Activated CD4-positive, alpha-beta T cell treated with anti-CD3 and anti-CD28 coated beads for 36 hours (primary cell): ENCODE results near the gene NUP43. TPM values are rescaled to one million over a fixed set of nuclear protein-coding genes. Genes with fewer than 3 reads are reported as not detected.

Source experiments
- ATAC-seq: fragments of 200-7000 bp; cut with Tn5 transposase; one replicate; pipeline ENCODE4 v1.10.0; 2021; ENCODE audit warnings: mild to moderate bottlenecking, moderate library complexity
- CTCF ChIA-PET: fragments of 350-600 bp; sonication (Branson Sonifier 250); formaldehyde crosslinking; loops from one replicate; lab custom pipeline; 2021; ENCODE audit warnings: antibody characterized with exemption; lab: Charles Lee
- POLR2A ChIA-PET: fragments of 350-600 bp; sonication (Branson Sonifier 250); formaldehyde crosslinking; loops from one replicate; lab custom pipeline; 2021; ENCODE audit warnings: antibody characterized with exemption, inconsistent platforms; lab: Charles Lee
- DNase-seq: peaks from one replicate; pipeline ENCODE4 v3.0.0-alpha.2; 2020
- H3K27ac Mint-ChIP-seq: one replicate; pipeline ENCODE4 v1.8.0; 2021; ENCODE audit warnings: mixed read lengths
- H3K27me3 Mint-ChIP-seq: one replicate; pipeline ENCODE4 v1.8.0; 2021; ENCODE audit warnings: mixed read lengths
- H3K36me3 Mint-ChIP-seq: one replicate; pipeline ENCODE4 v1.8.0; 2021; ENCODE audit warnings: low read depth, mixed read lengths
- H3K4me1 Mint-ChIP-seq: one replicate; pipeline ENCODE4 v1.8.0; 2021; ENCODE audit warnings: mixed read lengths
- H3K4me3 Mint-ChIP-seq: one replicate; pipeline ENCODE4 v1.8.0; 2021; ENCODE audit warnings: mild to moderate bottlenecking, moderate library complexity, mixed read lengths
- H3K9me3 Mint-ChIP-seq: one replicate; pipeline ENCODE4 v1.8.0; 2021; ENCODE audit warnings: low read depth, mixed read lengths
- intact Hi-C, 2 experiments: fragments of 100-400 bp; cut with DNase I in 1 of 2; cut with micrococcal nuclease in 1 of 2; formaldehyde crosslinking; loops; one replicate each; pipeline versions ENCODE4 v1.14.2 to v1.15.1; 2022 to 2024; cut with DNase I, micrococcal nuclease
- total RNA-seq, 2 experiments: library from RNA; stranded (reverse); gene quantifications; one replicate each; pipeline ENCODE4 v1.2.3, GENCODE V29; 2021

The NUP43 gene
- total RNA-seq, 2 experiments from 2014 or later: 80.5 to 89.4 TPM

- ChIA-PET POLR2A (interaction anchor here (0.6 to 0.7 kb wide), 2 partner anchors 155 to 205 kb away, joined by 3 to 5 read pairs; no protein-coding TSS in a partner anchor), CTCF (interaction anchor here (0.9 to 2.8 kb wide), 3 partner anchors 18 to 142 kb away, joined by 3 to 10 read pairs (median 7); partner anchors contain the start of gene NUP43)
- no peak overlapping the region for H3K27ac Mint-ChIP-seq
- ATAC-seq (no peak), DNase-seq (no peak)
- peaks cover 15% of the 10 kb centered on the region for H3K4me1 Mint-ChIP-seq
- H3K9me3 Mint-ChIP-seq: no peaks in the 10 kb centered on the region
- no peak overlapping the region for H3K4me3 Mint-ChIP-seq
- H3K36me3 Mint-ChIP-seq: peaks cover 22% of the 10 kb centered on the region
- intact Hi-C loops: loop anchor here in 1 of 2 experiments (10.0 kb wide), 1 partner anchor 142 kb away; the partner anchor contains the start of gene LRP11
- H3K27me3 Mint-ChIP-seq: no peaks in the 10 kb centered on the region
Measured at GRCh38 chr6:149723262-149723661, 23.1 kb downstream of the NUP43 start.

GRCh38 chr6:149719531-149719930, 26.8 kb downstream of the NUP43 start:
- Mint-ChIP-seq H3K27me3 (no peaks in the 10 kb centered on the region), H3K27ac (no peak overlapping the region), H3K36me3 (peaks cover 17% of the 10 kb centered on the region), H3K9me3 (no peaks in the 10 kb centered on the region), H3K4me1 (peaks cover 24% of the 10 kb centered on the region), H3K4me3 (no peak overlapping the region)
- POLR2A ChIA-PET: no interaction called here
- CTCF ChIA-PET: no interaction called here
- DNase-seq: no peak
- no peak for ATAC-seq
- intact Hi-C loops: loop anchor here (2.0 to 5.0 kb wide), 3 partner anchors 145 to 203 kb away; partner anchors contain the start of genes GINM1 (in 1 of the 2), LRP11 (in 1 of the 2) and RAET1G (in 1 of the 2)

GRCh38 chr6:149717588-149718458, 28.5 kb downstream of the NUP43 start, which contains the start of gene LATS1:
TSS of gene LATS1 (minus strand) at chr6:149718101. CDS start at chr6:149702126, 15,975 bp downstream.
- Mint-ChIP-seq H3K27me3 (no peaks in the 10 kb centered on the region), H3K4me3 (peak within 1 kb of the TSS; percentile 88), H3K4me1 (peaks cover 25% of the 10 kb centered on the region), H3K27ac (peak within 1 kb of the TSS; percentile 98), H3K9me3 (no peaks in the 10 kb centered on the region), H3K36me3 (peaks cover 15% of the 10 kb centered on the region)
- peak; percentile 97 for DNase-seq
- POLR2A ChIA-PET: interaction anchor here (0.6 to 1.8 kb wide), 5 partner anchors 28 to 173 kb away, joined by 3 to 7 read pairs (median 4); partner anchors contain the start of genes NUP43, PCMT1 and PPIL4
- CTCF ChIA-PET: interaction anchor here (0.5 to 3.5 kb wide), 4 partner anchors 29 to 1116 kb away, joined by 3 to 12 read pairs (median 3); partner anchors contain the start of gene NUP43
- ATAC-seq: peak; percentile 93
- intact Hi-C loops: loop anchor here (1.0 to 5.0 kb wide), 9 partner anchors 28 to 204 kb away; partner anchors contain the start of genes GINM1 (in 2 of the 2), KATNA1 (in 2 of the 2), NUP43 (in 2 of the 2) and PPIL4 (in 2 of the 2)

GRCh38 chr6:149717255-149717587, 29.1 kb downstream of the NUP43 start:
- CTCF ChIA-PET: interaction anchor here (0.8 to 3.5 kb wide), 3 partner anchors 29 to 34 kb away, joined by 3 to 12 read pairs (median 5); partner anchors contain the start of genes NUP43 and PCMT1
- no peak for ATAC-seq
- Mint-ChIP-seq H3K27ac (peak overlapping the region; percentile 89), H3K27me3 (no peaks in the 10 kb centered on the region), H3K4me3 (peak overlapping the region; percentile 88), H3K4me1 (peaks cover 25% of the 10 kb centered on the region), H3K36me3 (peaks cover 15% of the 10 kb centered on the region), H3K9me3 (no peaks in the 10 kb centered on the region)
- POLR2A ChIA-PET: interaction anchor here (1.7 to 1.8 kb wide), 2 partner anchors 32 to 172 kb away, joined by 5 to 7 read pairs; partner anchors contain the start of genes PCMT1 and PPIL4
- DNase-seq: no peak
- intact Hi-C loops: loop anchor here (2.0 to 5.0 kb wide), 3 partner anchors 30 to 205 kb away; partner anchors contain the start of genes KATNA1 (in 1 of the 2) and RAET1G (in 1 of the 2)

GRCh38 chr6:149716181-149716963, 30.0 kb downstream of the NUP43 start:
- ATAC-seq: peak; percentile 18
- POLR2A ChIA-PET: no interaction called here

DNA sequence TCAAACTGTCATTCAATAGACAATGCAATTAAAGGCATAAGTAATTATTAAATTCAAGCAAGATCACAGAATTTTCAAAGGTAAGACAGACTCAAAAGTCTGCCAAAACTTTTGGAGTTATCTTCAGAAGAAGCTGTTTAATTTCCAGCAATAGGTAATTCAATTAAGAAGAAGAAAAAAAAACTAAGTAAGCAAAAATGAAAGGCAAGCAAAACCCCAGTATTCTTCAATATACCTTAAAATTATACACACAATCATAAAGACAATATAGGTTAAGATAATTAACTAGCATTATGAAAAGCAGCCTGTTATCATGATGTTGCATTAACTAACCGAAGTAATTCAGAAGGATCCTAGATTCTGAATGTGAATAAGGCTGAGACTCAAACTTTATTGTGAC, 31.9 kb downstream of the NUP43 start:
- intact Hi-C loops: no loop called here
- ChIA-PET CTCF (interaction anchor here (1.2 kb wide), 1 partner anchor 15 kb away, joined by 3 read pairs; no protein-coding TSS in a partner anchor), POLR2A (no interaction called here)
- Mint-ChIP-seq H3K36me3 (peaks cover 20% of the 10 kb centered on the region), H3K27ac (no peak overlapping the region), H3K4me3 (no peak overlapping the region), H3K27me3 (no peaks in the 10 kb centered on the region), H3K4me1 (peaks cover 47% of the 10 kb centered on the region), H3K9me3 (no peaks in the 10 kb centered on the region)
- DNase-seq (no peak), ATAC-seq (no peak)

More at GRCh38 chr6:149716181-149716963, 30.0 kb downstream of the NUP43 start:
- intact Hi-C loops: loop anchor here (2.0 to 5.0 kb wide), 3 partner anchors 30 to 206 kb away; partner anchors contain the start of genes KATNA1 (in 1 of the 2) and RAET1G (in 1 of the 2)
- DNase-seq: peak; percentile 20
- CTCF ChIA-PET: interaction anchor here (0.8 to 3.5 kb wide), 3 partner anchors 30 to 33 kb away, joined by 3 to 12 read pairs (median 5); partner anchors contain the start of genes NUP43 and PCMT1
- Mint-ChIP-seq H3K9me3 (no peaks in the 10 kb centered on the region), H3K27ac (peak overlapping the region; percentile 89), H3K36me3 (peaks cover 15% of the 10 kb centered on the region), H3K4me3 (peak overlapping the region; percentile 88), H3K27me3 (no peaks in the 10 kb centered on the region), H3K4me1 (peaks cover 31% of the 10 kb centered on the region)

DNA sequence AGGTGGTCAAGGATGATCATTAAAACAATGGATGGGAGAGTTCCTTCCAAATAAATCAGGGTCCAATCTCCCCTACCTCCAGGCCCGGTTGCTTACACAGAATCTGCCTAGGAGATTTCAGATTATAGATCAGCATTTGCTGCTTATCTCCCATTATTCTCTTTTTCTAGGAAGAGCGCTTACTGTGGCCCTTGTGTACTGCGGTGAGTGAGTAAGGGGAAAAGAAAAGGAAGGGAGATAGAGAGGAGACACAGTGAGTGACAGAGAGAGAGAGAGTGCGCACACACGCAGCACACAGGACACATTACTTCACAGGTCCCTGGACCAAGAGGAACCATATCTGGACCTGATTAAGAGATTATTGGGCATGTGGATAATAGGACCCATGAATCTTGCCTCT, 34.6 kb downstream of the NUP43 start:
- ATAC-seq (no peak), DNase-seq (no peak)
- ChIA-PET POLR2A (no interaction called here), CTCF (interaction anchor here (0.6 to 0.8 kb wide), 2 partner anchors 17 to 108 kb away, joined by 3 read pairs; no protein-coding TSS in a partner anchor)
- H3K36me3 Mint-ChIP-seq: peaks cover 20% of the 10 kb centered on the region
- no peak overlapping the region for H3K4me3 Mint-ChIP-seq
- peak overlapping the region; percentile 38 for H3K27ac Mint-ChIP-seq
- peaks cover 58% of the 10 kb centered on the region for H3K4me1 Mint-ChIP-seq
- intact Hi-C loops: no loop called here
- H3K9me3 Mint-ChIP-seq: no peaks in the 10 kb centered on the region
- no peaks in the 10 kb centered on the region for H3K27me3 Mint-ChIP-seq

DNA sequence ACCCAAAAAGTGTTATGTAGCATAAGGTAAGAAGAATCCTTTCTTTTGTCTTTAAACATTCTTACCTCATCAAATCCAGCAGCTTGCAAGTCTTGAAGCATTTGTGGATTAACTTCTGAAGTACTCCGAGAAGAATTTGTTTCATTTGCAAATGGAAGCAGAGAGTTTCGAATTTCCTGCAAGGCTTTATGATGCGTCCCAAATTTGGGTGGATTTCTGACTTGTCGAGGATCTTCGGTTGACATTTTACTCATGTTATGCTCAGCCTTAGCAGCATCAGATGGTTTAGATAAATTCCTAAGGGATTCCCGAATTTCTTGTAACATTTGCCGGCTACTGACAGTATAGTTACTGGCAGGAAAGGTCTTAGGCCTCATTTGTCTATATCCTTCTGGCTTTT, 44.6 kb downstream of the NUP43 start:
- no peak overlapping the region for H3K27ac Mint-ChIP-seq

GRCh38 chr6:149699150-149699549, 47.2 kb downstream of the NUP43 start:
- Mint-ChIP-seq H3K4me3 (no peak overlapping the region), H3K36me3 (peaks cover 17% of the 10 kb centered on the region), H3K27ac (no peak overlapping the region), H3K27me3 (no peaks in the 10 kb centered on the region), H3K9me3 (no peaks in the 10 kb centered on the region), H3K4me1 (peaks cover 12% of the 10 kb centered on the region)
- intact Hi-C loops: no loop called here
- ATAC-seq (no peak), DNase-seq (peak; percentile 41)
- POLR2A ChIA-PET: no interaction called here
- CTCF ChIA-PET: interaction anchor here (1.2 to 1.6 kb wide), 2 partner anchors 12 to 15 kb away, joined by 3 to 5 read pairs; no protein-coding TSS in a partner anchor

More for the DNA sequence above, 44.6 kb downstream of the NUP43 start:
- peaks cover 14% of the 10 kb centered on the region for H3K36me3 Mint-ChIP-seq
- H3K27me3 Mint-ChIP-seq: no peaks in the 10 kb centered on the region
- intact Hi-C loops: no loop called here
- DNase-seq (no peak), ATAC-seq (no peak)
- peaks cover 26% of the 10 kb centered on the region for H3K4me1 Mint-ChIP-seq
- POLR2A ChIA-PET: no interaction called here
- H3K9me3 Mint-ChIP-seq: no peaks in the 10 kb centered on the region
- H3K4me3 Mint-ChIP-seq: no peak overlapping the region
- CTCF ChIA-PET: interaction anchor here (0.7 kb wide), 1 partner anchor 1532 kb away, joined by 3 read pairs; no protein-coding TSS in a partner anchor

DNA sequence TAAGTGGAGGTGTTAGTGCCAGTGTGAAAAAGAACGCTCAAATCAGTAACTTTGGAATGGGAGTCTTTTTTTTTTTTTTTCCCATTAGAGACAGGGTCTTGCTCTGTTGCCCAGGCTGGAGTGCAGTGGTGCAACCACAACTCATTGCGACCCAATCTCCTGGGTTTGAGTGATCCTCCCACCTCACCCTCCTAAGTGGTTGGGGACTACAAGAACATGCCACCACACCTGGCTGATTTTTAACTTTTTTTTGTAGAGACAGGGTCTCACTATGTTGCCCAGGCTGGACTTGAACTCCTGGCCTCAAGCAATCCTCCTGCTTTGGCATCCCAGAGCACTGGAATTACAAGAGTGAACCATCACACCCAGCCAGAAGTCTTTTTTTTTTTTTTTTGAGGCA, 48.2 kb downstream of the NUP43 start:
- Mint-ChIP-seq H3K27ac (no peak overlapping the region), H3K27me3 (no peaks in the 10 kb centered on the region), H3K9me3 (no peaks in the 10 kb centered on the region), H3K4me3 (no peak overlapping the region), H3K36me3 (peaks cover 20% of the 10 kb centered on the region), H3K4me1 (peaks cover 12% of the 10 kb centered on the region)
- intact Hi-C loops: no loop called here
- ChIA-PET POLR2A (no interaction called here), CTCF (interaction anchor here (0.6 kb wide), 1 partner anchor 134 kb away, joined by 3 read pairs; no protein-coding TSS in a partner anchor)
- DNase-seq (no peak), ATAC-seq (no peak)
